HG02973 (cell line): ENCODE results near the gene SPHKAP.
A peak's percentile ranks its signal among the peaks of the same experiment; 100 is the strongest.
"Not testable (repeated sequence)": the region's sequence is repeated elsewhere in the genome, so short reads cannot be mapped to it uniquely, and the experiment has no call there.

Experiments
- ATAC-seq: cut with Tn5 transposase; IDR thresholded peaks from one replicate; pipeline ENCODE4 v1.9.1; 2021; ENCODE audit warnings: moderate library complexity; ENCODE audit not compliant: unreplicated experiment

The SPHKAP gene

GRCh38 chr2:228040995-228041394, 140.5 kb downstream of the SPHKAP start:
- ATAC-seq, result no peak

- peak; percentile 90 for ATAC-seq
Measured at GRCh38 chr2:228039752-228040534, 141.5 kb downstream of the SPHKAP start.

GRCh38 chr2:228038967-228039366, 142.5 kb downstream of the SPHKAP start:
- no peak for ATAC-seq

GRCh38 chr2:228037915-228038314, 143.6 kb downstream of the SPHKAP start:
- no peak for ATAC-seq

- ATAC-seq, result no peak
Measured at GRCh38 chr2:228023619-228024018, 157.9 kb downstream of the SPHKAP start.

- ATAC-seq, result no peak
Measured at GRCh38 chr2:228018311-228018710, 163.2 kb downstream of the SPHKAP start.

- no peak for ATAC-seq
Measured at GRCh38 chr2:228017784-228018183, 163.7 kb downstream of the SPHKAP start.

- ATAC-seq, result no peak
Measured at GRCh38 chr2:228016402-228016801, 165.1 kb downstream of the SPHKAP start.

- ATAC-seq, result no peak
Measured at GRCh38 chr2:228015741-228016140, 165.7 kb downstream of the SPHKAP start.

- ATAC-seq, result no peak
Measured at GRCh38 chr2:227996366-227996765, 185.1 kb downstream of the SPHKAP start.

GRCh38 chr2:227990937-227991336, 190.6 kb downstream of the SPHKAP start:
- ATAC-seq, result no peak

- no peak for ATAC-seq
Measured at GRCh38 chr2:227973241-227973640, 208.2 kb downstream of the SPHKAP start.

- no peak for ATAC-seq
Measured at GRCh38 chr2:227971619-227972230, 209.8 kb downstream of the SPHKAP start.

- no peak for ATAC-seq
Measured at GRCh38 chr2:227960317-227960716, 221.2 kb downstream of the SPHKAP start.

GRCh38 chr2:227942965-227943364, 238.5 kb downstream of the SPHKAP start:
- no peak for ATAC-seq

GRCh38 chr2:227942021-227942420, 239.5 kb downstream of the SPHKAP start:
- peak; percentile 82 for ATAC-seq

GRCh38 chr2:227939271-227940027, 242.0 kb downstream of the SPHKAP start:
- ATAC-seq, result no peak

- not testable (repeated sequence) for ATAC-seq
Measured at GRCh38 chr2:227936249-227936648, 245.2 kb downstream of the SPHKAP start.

- ATAC-seq, result no peak
Measured at GRCh38 chr2:227933884-227934283, 247.6 kb downstream of the SPHKAP start.

GRCh38 chr2:227932403-227932802, 249.1 kb downstream of the SPHKAP start:
- no peak for ATAC-seq

GRCh38 chr2:227932001-227932400, 249.5 kb downstream of the SPHKAP start:
- ATAC-seq, result no peak
